GM10266 (cell line): ENCODE results near the gene MRPL36.
"Not testable (repeated sequence)": the region's sequence is repeated elsewhere in the genome, so short reads cannot be mapped to it uniquely, and the experiment has no call there.

Experiments used
- DNase-seq: peaks from one replicate; pipeline ENCODE4 v3.0.0; 2012; ENCODE audit errors: extremely low spot score
- TF ChIP-seq, protein P1 (sequence below): IDR thresholded peaks from 2 replicates; pipeline ENCODE4 v1.5.1; 2012; ENCODE audit warnings: mild to moderate bottlenecking, low read depth; ENCODE audit not compliant: control insufficient read depth, insufficient read depth; ENCODE audit errors: missing control alignments

Gene MRPL36

DNA sequence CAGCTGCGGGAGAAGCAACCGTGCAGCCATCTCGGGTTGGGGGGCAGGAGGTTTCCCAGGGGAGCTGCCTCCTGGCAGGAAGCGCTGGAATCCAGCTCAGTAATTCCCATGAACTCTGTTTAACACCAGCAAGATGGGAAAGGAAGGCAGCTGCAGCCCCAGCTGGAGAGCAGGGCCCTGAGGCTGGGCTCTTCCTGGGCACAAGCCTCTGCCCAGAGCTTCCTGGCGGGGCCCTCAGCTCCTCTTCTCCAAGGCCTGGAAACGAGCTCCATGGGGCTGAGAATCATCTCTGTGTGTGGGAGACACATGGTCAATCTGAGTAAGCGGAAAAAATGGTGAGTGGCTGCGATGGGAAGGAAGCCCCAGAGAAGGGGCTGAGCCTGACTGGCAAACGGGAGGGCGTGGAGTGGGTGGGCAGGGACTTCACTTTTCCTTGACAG lies 6.3 kb downstream of the MRPL36 start:
- TF ChIP-seq, protein P1, sequence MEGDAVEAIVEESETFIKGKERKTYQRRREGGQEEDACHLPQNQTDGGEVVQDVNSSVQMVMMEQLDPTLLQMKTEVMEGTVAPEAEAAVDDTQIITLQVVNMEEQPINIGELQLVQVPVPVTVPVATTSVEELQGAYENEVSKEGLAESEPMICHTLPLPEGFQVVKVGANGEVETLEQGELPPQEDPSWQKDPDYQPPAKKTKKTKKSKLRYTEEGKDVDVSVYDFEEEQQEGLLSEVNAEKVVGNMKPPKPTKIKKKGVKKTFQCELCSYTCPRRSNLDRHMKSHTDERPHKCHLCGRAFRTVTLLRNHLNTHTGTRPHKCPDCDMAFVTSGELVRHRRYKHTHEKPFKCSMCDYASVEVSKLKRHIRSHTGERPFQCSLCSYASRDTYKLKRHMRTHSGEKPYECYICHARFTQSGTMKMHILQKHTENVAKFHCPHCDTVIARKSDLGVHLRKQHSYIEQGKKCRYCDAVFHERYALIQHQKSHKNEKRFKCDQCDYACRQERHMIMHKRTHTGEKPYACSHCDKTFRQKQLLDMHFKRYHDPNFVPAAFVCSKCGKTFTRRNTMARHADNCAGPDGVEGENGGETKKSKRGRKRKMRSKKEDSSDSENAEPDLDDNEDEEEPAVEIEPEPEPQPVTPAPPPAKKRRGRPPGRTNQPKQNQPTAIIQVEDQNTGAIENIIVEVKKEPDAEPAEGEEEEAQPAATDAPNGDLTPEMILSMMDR = no peak
- DNase-seq = no peak

DNA sequence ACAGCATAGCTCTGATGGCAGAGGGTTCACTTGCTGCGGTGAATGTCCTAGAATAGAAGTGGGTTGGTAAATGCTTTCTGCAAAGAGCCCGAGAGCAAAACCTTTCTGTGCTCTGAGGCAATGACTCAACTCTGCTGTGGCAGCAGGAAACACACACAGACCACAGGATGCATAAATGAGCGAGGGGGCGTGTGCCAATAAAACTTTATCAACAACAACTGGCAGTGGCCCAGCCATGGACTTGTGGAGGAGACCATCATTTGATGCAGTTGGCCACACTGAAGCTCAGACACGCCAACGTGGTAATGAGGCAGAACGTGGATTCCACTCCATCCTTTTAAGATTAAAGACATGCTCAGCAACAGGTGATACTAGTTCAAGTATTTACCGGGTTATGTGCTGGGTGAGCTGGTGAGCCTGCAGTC lies 6.8 kb downstream of the MRPL36 start:
- peak; percentile 85 for DNase-seq
- TF ChIP-seq, protein P1 = no peak

DNA sequence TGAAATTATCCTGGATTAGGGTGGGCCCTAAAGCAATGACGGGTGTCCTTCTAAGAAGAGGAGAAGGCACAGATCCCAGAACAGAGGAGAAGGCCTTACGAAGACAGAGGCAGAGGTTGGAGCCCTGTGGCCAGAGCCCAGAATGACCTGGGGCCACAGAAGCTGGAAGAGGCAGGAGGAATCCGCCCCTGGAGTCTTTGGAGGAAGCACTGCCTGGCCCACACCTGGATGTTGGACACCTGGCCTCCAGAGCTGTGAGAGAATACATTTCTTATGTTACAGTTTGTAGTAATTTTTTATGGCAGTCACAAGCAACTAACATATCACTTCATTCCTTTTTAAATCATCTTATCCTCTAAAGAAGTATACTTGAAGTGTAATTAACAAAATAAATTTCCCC lies 8.5 kb downstream of the MRPL36 start:
- no peak for DNase-seq
- TF ChIP-seq, protein P1 = no peak

DNA sequence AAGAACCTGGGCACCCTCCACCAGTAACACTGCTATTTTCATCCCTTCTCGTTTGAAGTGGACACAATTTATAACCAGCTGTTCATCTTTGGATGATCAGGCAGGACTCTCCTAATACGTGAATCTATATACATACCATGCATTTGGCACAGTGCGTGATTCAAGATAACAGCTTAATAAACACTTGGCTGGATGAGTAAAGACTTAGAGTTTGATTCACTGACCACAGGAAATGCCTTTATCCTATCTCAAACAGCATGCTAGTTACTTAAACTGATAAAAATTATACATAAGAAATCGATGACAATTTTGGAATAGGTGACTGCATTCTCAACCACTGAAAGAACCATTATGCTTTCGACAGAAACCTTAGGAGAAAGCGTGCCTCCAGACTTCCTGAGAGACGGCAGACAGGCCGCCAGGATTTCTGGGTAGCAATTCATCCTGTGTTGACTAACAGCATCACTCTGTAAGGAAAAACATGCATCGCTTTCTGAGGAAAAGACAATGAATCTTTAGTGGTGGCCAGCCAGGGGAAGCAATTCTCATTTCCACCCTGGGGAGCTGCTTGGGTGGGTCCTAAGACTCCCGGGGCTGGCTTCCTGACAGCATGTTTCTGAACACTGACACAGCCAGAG lies 9.7 kb downstream of the MRPL36 start:
- TF ChIP-seq, protein P1 = no peak
- no peak for DNase-seq

DNA sequence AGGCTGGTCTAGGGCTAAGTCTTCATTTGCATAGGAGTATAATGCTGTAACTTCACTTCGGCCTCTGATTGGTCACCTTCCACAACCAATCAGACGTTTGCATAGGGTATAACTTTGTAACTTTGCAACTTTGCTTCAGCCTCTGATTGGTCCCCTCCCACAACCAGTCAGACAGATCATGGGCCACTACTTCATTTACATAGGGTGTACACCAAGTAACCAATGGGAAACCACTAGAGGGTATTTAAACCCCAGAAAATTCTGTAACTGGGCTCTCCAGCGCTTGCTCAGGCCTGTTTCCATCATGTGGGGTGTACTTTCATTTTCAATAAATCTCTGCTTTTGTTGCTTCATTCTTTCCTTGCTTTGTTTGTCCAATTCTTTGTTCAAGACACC lies 10.2 kb downstream of the MRPL36 start:
- DNase-seq = not testable (repeated sequence)

DNA sequence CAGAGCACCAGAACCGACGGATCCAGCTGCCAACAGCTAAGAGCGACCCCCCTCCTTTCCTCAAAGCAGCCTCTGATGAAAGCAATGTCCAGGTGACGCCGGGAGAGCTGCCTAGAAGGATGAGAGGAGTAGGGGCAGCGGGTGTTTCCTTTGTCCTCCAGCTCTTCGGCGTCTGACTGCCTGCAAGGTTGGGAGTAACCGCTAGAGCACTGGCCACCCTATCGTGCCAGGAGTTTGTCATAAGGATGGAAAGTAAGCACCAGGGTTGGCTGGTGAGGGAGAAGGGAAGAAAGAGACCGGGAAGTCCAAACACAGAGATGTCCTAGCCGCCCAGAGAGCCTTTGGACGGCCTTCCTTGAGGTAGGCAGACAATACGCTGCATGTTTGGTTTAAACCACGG lies 10.8 kb downstream of the MRPL36 start:
- no peak for DNase-seq
- TF ChIP-seq, protein P1 = no peak

DNA sequence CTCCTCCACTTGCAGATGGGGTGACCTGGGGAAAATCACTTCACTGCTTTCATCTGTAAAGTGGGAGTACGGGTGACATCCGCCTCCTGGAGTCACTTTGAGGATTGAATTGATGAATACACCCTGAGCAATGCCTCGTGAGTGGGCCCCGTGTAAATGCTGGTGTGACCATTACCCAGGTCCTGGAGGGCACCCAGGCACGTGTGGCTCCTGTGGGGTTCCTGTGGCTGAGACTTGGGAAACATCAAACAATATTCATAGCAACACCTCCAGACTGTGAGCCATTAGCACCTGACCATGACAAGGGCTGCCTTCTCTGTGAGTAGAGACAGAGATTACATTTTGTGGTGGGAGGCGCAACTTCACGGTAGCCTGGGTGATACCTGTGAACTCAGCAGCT lies 11.4 kb downstream of the MRPL36 start:
- TF ChIP-seq, protein P1 = no peak
- no peak for DNase-seq
